HL-60 (cell line): ENCODE results near the gene CHRM5.
A peak's percentile ranks its signal among the peaks of the same experiment; 100 is the strongest.

Experiments
- DNase-seq, 2 experiments: peaks; one replicate each; pipeline ENCODE4 v3.0.0-alpha.2; 2010 to 2020; ENCODE audit warnings: low read depth in 1 of 2, low spot score in 1 of 2
- H3K27ac ChIP-seq: fragments of 250-450 bp; sonication (Bioruptor Pico); replicated peaks from 2 replicates; pipeline ENCODE4 v1.5.1; 2020; ENCODE audit warnings: mild to moderate bottlenecking, moderate library complexity
- H3K27me3 ChIP-seq: fragments of 250-450 bp; sonication (Bioruptor Pico); 2 replicates; pipeline ENCODE4 v1.5.1; 2021; ENCODE audit warnings: mild to moderate bottlenecking, moderate library complexity; ENCODE audit not compliant: insufficient read depth, poor library complexity, severe bottlenecking
- H3K4me3 ChIP-seq: replicated peaks from 2 replicates; pipeline ENCODE4 v1.5.1; 2011; ENCODE audit warnings: mild to moderate bottlenecking, control low read depth, low read length; ENCODE audit not compliant: insufficient read depth
- CTCF ChIP-seq: IDR thresholded peaks from one replicate; pipeline ENCODE4 v1.5.1; 2011; ENCODE audit warnings: low read length, control low read depth, inconsistent platforms; ENCODE audit not compliant: insufficient read depth
- GABPA ChIP-seq: IDR thresholded peaks from 2 replicates; pipeline ENCODE4 v1.6.1; 2012; ENCODE audit warnings: low read depth
- POLR2AphosphoS5 ChIP-seq: IDR thresholded peaks from 2 replicates; pipeline ENCODE4 v1.6.1; 2012; ENCODE audit warnings: low read depth
- REST ChIP-seq: IDR thresholded peaks from 2 replicates; pipeline ENCODE4 v1.6.1; 2012; ENCODE audit warnings: low read depth; ENCODE audit not compliant: insufficient replicate concordance
- SPI1 ChIP-seq: IDR thresholded peaks from 2 replicates; pipeline ENCODE4 v1.6.1; 2012; ENCODE audit warnings: low read depth, mild to moderate bottlenecking, borderline replicate concordance

CHRM5 gene

GRCh38 chr15:34099914-34100313 is 131.6 kb downstream of the CHRM5 start:
- Histone ChIP-seq H3K27me3 (no peaks in the 10 kb centered on the region), H3K4me3 (no peak overlapping the region), H3K27ac (no peak overlapping the region)
- no peak for DNase-seq
- no peak for TF ChIP-seq REST
- no peak for TF ChIP-seq POLR2AphosphoS5
- TF ChIP-seq GABPA: no peak
- TF ChIP-seq CTCF: no peak
- no peak for TF ChIP-seq SPI1

- TF ChIP-seq POLR2AphosphoS5 (peak; percentile 88), REST (peak; percentile 42), GABPA (peak; percentile 78), CTCF (no peak)
- peak within 1 kb of the TSS; percentile 99 for H3K4me3 ChIP-seq
- peak; percentile 97 to 99 for DNase-seq
- no peaks in the 10 kb centered on the region for H3K27me3 ChIP-seq
- H3K27ac ChIP-seq: peak within 1 kb of the TSS; percentile 86
Observed at GRCh38 chr15:34101366-34102174, 133.3 kb downstream of the CHRM5 start, which contains the start of the genes EMC7 and PGBD4. Gene EMC7, minus strand, starts transcription at chr15:34101862. Its CDS starts 23 bp downstream, at chr15:34101839. Gene PGBD4, plus strand, starts transcription at chr15:34102083. Its CDS starts 449 bp downstream, at chr15:34102532.

- no peak for TF ChIP-seq POLR2AphosphoS5
- no peak for TF ChIP-seq CTCF
- no peak for DNase-seq
- peak overlapping the region; percentile 99 for H3K4me3 ChIP-seq
- peak overlapping the region; percentile 86 for H3K27ac ChIP-seq
- H3K27me3 ChIP-seq: no peaks in the 10 kb centered on the region
Observed at GRCh38 chr15:34102175-34102925, 134.1 kb downstream of the CHRM5 start.
